ENCODE measurements around the gene SCAANT1.

DNA sequence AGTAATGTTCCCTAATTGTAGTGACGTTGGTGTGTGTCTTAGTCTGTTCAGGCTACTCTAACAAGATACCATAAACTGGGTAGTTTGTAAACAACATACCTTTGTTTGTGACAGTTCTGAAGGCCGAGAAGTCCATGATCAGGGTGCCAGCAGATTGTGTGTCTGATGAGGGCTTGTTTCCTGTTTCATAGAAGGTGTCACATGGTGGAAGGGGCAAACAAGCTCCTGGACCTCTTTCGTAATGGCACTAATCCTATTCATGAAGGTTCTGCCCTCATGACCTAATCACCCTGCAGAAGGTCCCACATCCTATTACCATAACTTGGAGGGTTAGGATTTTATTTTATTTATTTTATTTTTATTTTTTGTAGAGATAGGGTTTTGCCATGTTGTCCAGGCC, 37.4 kb downstream of the SCAANT1 start:
- no peak for TF ChIP-seq POLR2A (IDR thresholded peaks at IDR 0.05)
- TF ChIP-seq, protein P1, sequence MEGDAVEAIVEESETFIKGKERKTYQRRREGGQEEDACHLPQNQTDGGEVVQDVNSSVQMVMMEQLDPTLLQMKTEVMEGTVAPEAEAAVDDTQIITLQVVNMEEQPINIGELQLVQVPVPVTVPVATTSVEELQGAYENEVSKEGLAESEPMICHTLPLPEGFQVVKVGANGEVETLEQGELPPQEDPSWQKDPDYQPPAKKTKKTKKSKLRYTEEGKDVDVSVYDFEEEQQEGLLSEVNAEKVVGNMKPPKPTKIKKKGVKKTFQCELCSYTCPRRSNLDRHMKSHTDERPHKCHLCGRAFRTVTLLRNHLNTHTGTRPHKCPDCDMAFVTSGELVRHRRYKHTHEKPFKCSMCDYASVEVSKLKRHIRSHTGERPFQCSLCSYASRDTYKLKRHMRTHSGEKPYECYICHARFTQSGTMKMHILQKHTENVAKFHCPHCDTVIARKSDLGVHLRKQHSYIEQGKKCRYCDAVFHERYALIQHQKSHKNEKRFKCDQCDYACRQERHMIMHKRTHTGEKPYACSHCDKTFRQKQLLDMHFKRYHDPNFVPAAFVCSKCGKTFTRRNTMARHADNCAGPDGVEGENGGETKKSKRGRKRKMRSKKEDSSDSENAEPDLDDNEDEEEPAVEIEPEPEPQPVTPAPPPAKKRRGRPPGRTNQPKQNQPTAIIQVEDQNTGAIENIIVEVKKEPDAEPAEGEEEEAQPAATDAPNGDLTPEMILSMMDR (IDR thresholded peaks at IDR 0.05): no peak
